Nephron (organoid): Measurements from ENCODE around the gene UST.

ENCODE experiments used
- H3K27ac Mint-ChIP-seq, 3 experiments: 2 replicates each; pipeline ENCODE4 v1.8.0; 2020; ENCODE audit warnings: mixed read lengths in 3 of 3, mild to moderate bottlenecking in 2 of 3, moderate library complexity in 1 of 3
- H3K27me3 Mint-ChIP-seq: 2 replicates; pipeline ENCODE4 v1.8.0; 2021; ENCODE audit warnings: low read depth, mild to moderate bottlenecking, moderate library complexity, mixed read lengths
- H3K36me3 Mint-ChIP-seq: 2 replicates; pipeline ENCODE4 v1.8.0; 2020; ENCODE audit warnings: low read depth, mixed read lengths
- H3K4me1 Mint-ChIP-seq: 2 replicates; pipeline ENCODE4 v1.8.0; 2020; ENCODE audit warnings: mixed read lengths
- H3K4me3 Mint-ChIP-seq, 3 experiments: 2 replicates each; pipeline ENCODE4 v1.8.0; 2020; ENCODE audit warnings: mild to moderate bottlenecking in 3 of 3, mixed read lengths in 3 of 3, moderate library complexity in 2 of 3
- H3K9me3 Mint-ChIP-seq: 2 replicates; pipeline ENCODE4 v1.8.0; 2020; ENCODE audit warnings: mixed read lengths
- CTCF ChIP-seq, 3 experiments: fragments of 200-600 bp; sonication (generic); IDR thresholded peaks; one replicate each; pipeline ENCODE4 v1.5.0; 2021; ENCODE audit warnings: antibody characterized with exemption in 3 of 3; ENCODE audit not compliant: unreplicated experiment in 3 of 3

Gene UST

DNA sequence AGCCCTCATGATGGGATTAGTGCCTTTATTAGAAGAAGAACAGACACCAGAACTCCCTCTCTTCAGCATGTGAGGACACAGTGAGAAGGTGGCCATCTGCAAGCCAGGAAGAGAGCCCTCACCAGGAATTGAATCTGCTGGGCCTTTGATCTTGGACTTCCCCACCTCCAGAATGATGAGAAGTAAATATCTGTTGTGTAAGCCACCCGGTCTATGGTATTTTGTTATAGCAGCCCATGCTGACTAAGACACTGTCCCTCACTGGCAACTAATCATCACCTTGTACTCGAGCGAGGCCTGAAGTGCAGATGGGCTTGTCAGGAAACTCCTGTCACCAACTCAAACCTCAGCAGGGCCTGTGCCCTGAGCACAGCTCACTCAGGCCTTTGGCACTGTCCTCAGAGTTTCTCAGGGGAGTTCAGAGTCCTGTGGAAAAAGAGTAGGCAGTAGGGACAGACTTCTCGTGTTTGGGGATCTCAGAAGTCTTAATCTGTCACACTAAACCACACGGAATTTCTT, 62.0 kb downstream of the UST start:
- Mint-ChIP-seq H3K36me3 (no peaks in the 10 kb centered on the region), H3K27ac (no peak overlapping the region), H3K9me3 (no peaks in the 10 kb centered on the region), H3K4me1 (peaks cover 12% of the 10 kb centered on the region), H3K4me3 (no peak overlapping the region), H3K27me3 (no peaks in the 10 kb centered on the region)
- no peak for TF ChIP-seq CTCF (IDR thresholded peaks at IDR 0.05; ENCODE audit: unreplicated experiment in 3 of 3)

- Mint-ChIP-seq H3K36me3 (peaks cover 6% of the 10 kb centered on the region), H3K9me3 (peaks cover 6% of the 10 kb centered on the region), H3K4me3 (no peak overlapping the region), H3K27ac (no peak overlapping the region), H3K27me3 (no peaks in the 10 kb centered on the region), H3K4me1 (peaks cover 14% of the 10 kb centered on the region)
- no peak for TF ChIP-seq CTCF (IDR thresholded peaks at IDR 0.05; ENCODE audit: unreplicated experiment in 3 of 3)
Observed at GRCh38 chr6:148811459-148811858, 64.6 kb downstream of the UST start.

DNA sequence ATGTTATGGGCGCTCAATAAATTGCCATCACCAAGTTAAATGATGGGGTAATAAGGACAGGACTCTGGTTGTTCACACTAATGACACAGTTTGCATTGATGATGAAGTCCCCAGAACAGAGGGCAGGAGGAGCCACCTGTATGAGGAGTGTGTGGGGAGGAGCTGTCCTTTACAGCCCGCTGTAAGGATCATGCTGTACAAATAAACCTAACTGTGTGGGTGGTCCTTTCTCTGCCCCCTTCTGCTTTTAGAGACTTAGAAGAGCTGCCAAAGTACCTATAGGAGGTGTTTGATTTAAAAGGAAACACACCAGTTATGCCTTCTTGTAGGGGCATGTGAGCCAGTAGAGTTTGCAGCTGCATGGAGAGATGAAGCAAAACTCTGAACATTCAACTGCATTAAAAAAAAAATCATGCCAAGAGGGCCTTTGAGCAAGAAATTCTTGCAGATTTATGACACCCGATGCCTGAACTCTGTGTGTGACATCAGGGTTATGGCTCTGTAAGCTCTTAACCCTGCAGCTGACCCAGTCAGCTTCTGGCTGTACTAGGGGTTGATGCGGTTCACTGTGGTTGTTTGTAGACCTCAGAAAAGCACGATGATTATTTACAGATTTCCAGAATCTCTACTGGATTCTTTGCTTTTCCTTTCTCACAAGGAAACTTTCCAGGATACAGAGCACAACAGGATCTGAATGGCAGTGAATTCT, 67.4 kb downstream of the UST start:
- no peak for TF ChIP-seq CTCF (IDR thresholded peaks at IDR 0.05; ENCODE audit: unreplicated experiment in 3 of 3)
- peaks cover 30% of the 10 kb centered on the region for H3K4me1 Mint-ChIP-seq
- no peak overlapping the region for H3K27ac Mint-ChIP-seq
- no peak overlapping the region for H3K4me3 Mint-ChIP-seq
- peaks cover 6% of the 10 kb centered on the region for H3K36me3 Mint-ChIP-seq
- no peaks in the 10 kb centered on the region for H3K27me3 Mint-ChIP-seq
- peaks cover 6% of the 10 kb centered on the region for H3K9me3 Mint-ChIP-seq

DNA sequence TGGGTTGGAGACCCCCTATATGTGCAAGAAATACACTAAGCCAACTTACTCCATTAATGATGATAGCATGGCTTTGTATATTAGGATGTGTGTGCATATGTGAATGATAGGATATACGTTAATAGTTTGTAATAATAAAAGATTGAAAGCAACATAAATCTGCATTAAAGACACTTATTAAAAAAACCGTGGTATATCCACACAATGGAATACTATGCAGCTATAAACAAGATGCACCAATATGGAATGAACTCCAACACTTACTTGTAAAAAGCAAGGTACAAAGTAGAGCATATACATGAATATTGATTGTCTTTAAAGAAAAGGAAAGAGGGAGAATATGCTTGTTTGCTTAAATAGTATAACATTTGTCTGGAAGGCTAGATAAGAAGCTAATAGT, 68.0 kb downstream of the UST start:
- Mint-ChIP-seq H3K27ac (no peak overlapping the region), H3K9me3 (peaks cover 6% of the 10 kb centered on the region), H3K27me3 (no peaks in the 10 kb centered on the region), H3K4me1 (peaks cover 30% of the 10 kb centered on the region), H3K36me3 (peaks cover 6% of the 10 kb centered on the region), H3K4me3 (no peak overlapping the region)
- TF ChIP-seq CTCF (IDR thresholded peaks at IDR 0.05; ENCODE audit: unreplicated experiment in 3 of 3): no peak

GRCh38 chr6:148816117-148816516, 69.3 kb downstream of the UST start:
- Mint-ChIP-seq H3K27ac (no peak overlapping the region), H3K4me3 (no peak overlapping the region), H3K36me3 (peaks cover 6% of the 10 kb centered on the region), H3K9me3 (peaks cover 6% of the 10 kb centered on the region), H3K4me1 (peaks cover 28% of the 10 kb centered on the region), H3K27me3 (no peaks in the 10 kb centered on the region)
- TF ChIP-seq CTCF (IDR thresholded peaks at IDR 0.05; ENCODE audit: unreplicated experiment in 3 of 3): no peak

GRCh38 chr6:148817689-148818088, 70.9 kb downstream of the UST start:
- Mint-ChIP-seq H3K36me3 (peaks cover 6% of the 10 kb centered on the region), H3K27ac (no peak overlapping the region), H3K9me3 (peaks cover 6% of the 10 kb centered on the region), H3K4me1 (peaks cover 21% of the 10 kb centered on the region), H3K4me3 (no peak overlapping the region), H3K27me3 (no peaks in the 10 kb centered on the region)
- TF ChIP-seq CTCF (IDR thresholded peaks at IDR 0.05; ENCODE audit: unreplicated experiment in 3 of 3): no peak
